ENCODE results near the gene MINDY4. TPM values are rescaled to one million over a fixed set of nuclear protein-coding genes. Genes with fewer than 3 reads are reported as not detected.

The MINDY4 gene
- total RNA-seq, 6 experiments from 2014 or later, result 2.3 to 3.3 (median 2.6) TPM

GRCh38 chr7:30751696-30752273 lies 19.4 kb upstream of the MINDY4 start, which contains the start of gene INMT:
Gene INMT (plus strand): TSS chr7:30752135. CDS start chr7:30752151, 16 bp downstream.
- H3K27ac Mint-ChIP-seq, result peak within 1 kb of the TSS; percentile 57
- H3K4me1 Mint-ChIP-seq (ENCODE audit: low read depth), result peaks cover 17% of the 10 kb centered on the region
- DNase-seq, result no peak
- H3K27me3 Mint-ChIP-seq (ENCODE audit: insufficient read depth), result peaks cover 11% of the 10 kb centered on the region
- H3K36me3 Mint-ChIP-seq (ENCODE audit: low read depth), result no peaks in the 10 kb centered on the region; the same call in 1 of the 2 replicates
- H3K9me3 Mint-ChIP-seq, result no peaks in the 10 kb centered on the region
- no peak for TF ChIP-seq CTCF (IDR thresholded peaks at IDR 0.05)
- H3K4me3 Mint-ChIP-seq, result peak within 1 kb of the TSS; percentile 11

GRCh38 chr7:30752484-30752883 lies 18.7 kb upstream of the MINDY4 start:
- H3K4me3 Mint-ChIP-seq, result no peak overlapping the region
- H3K27me3 Mint-ChIP-seq (ENCODE audit: insufficient read depth), result peaks cover 18% of the 10 kb centered on the region
- H3K36me3 Mint-ChIP-seq (ENCODE audit: low read depth), result no peaks in the 10 kb centered on the region; the same call in 1 of the 2 replicates
- DNase-seq, result no peak
- no peak overlapping the region for H3K27ac Mint-ChIP-seq
- no peaks in the 10 kb centered on the region for H3K9me3 Mint-ChIP-seq
- peaks cover 17% of the 10 kb centered on the region for H3K4me1 Mint-ChIP-seq (ENCODE audit: low read depth)
- TF ChIP-seq CTCF (IDR thresholded peaks at IDR 0.05), result no peak

GRCh38 chr7:30752979-30753378 lies 18.2 kb upstream of the MINDY4 start:
- TF ChIP-seq CTCF (IDR thresholded peaks at IDR 0.05), result no peak
- no peak for DNase-seq
- H3K4me1 Mint-ChIP-seq (ENCODE audit: low read depth), result peaks cover 17% of the 10 kb centered on the region
- H3K27me3 Mint-ChIP-seq (ENCODE audit: insufficient read depth), result peaks cover 18% of the 10 kb centered on the region
- no peaks in the 10 kb centered on the region for H3K9me3 Mint-ChIP-seq
- H3K36me3 Mint-ChIP-seq (ENCODE audit: low read depth), result no peaks in the 10 kb centered on the region; the same call in 1 of the 2 replicates
- H3K4me3 Mint-ChIP-seq, result no peak overlapping the region
- no peak overlapping the region for H3K27ac Mint-ChIP-seq

GRCh38 chr7:30754315-30754877 lies 16.8 kb upstream of the MINDY4 start:
- no peak for DNase-seq
- Mint-ChIP-seq H3K36me3 (ENCODE audit: low read depth) (no peaks in the 10 kb centered on the region; the same call in 1 of the 2 replicates), H3K27ac (no peak overlapping the region), H3K9me3 (no peaks in the 10 kb centered on the region), H3K4me3 (no peak overlapping the region), H3K4me1 (ENCODE audit: low read depth) (peaks cover 17% of the 10 kb centered on the region), H3K27me3 (ENCODE audit: insufficient read depth) (peaks cover 24% of the 10 kb centered on the region)
- TF ChIP-seq CTCF (IDR thresholded peaks at IDR 0.05), result no peak

GRCh38 chr7:30755384-30756154 lies 15.6 kb upstream of the MINDY4 start:
- peaks cover 24% of the 10 kb centered on the region for H3K27me3 Mint-ChIP-seq (ENCODE audit: insufficient read depth)
- DNase-seq, result no peak
- TF ChIP-seq CTCF (IDR thresholded peaks at IDR 0.05), result no peak; the same call in 1 of the 2 replicates
- no peaks in the 10 kb centered on the region for H3K9me3 Mint-ChIP-seq
- no peak overlapping the region for H3K27ac Mint-ChIP-seq
- H3K36me3 Mint-ChIP-seq (ENCODE audit: low read depth), result no peaks in the 10 kb centered on the region; the same call in 1 of the 2 replicates
- peaks cover 13% of the 10 kb centered on the region for H3K4me1 Mint-ChIP-seq (ENCODE audit: low read depth)
- H3K4me3 Mint-ChIP-seq, result no peak overlapping the region

Measured in HFFc6 (cell line).